Measurements from ENCODE around the gene CALCOCO1.
"Not testable (repeated sequence)": the region's sequence is repeated elsewhere in the genome, so short reads cannot be mapped to it uniquely, and the experiment has no call there.

Gene CALCOCO1

GRCh38 chr12:53696285-53696654, 31.0 kb downstream of the CALCOCO1 start:
- DNase-seq: peak; percentile 93

- no peak for DNase-seq
These were observed 31.8 kb downstream of the CALCOCO1 start for GRCh38 chr12:53695152-53696145.

- no peak for DNase-seq
These were observed 32.5 kb downstream of the CALCOCO1 start for GRCh38 chr12:53694756-53695151.

- DNase-seq: no peak
These were observed 39.1 kb downstream of the CALCOCO1 start for GRCh38 chr12:53688134-53688533.

- DNase-seq: no peak
These were observed 40.8 kb downstream of the CALCOCO1 start for GRCh38 chr12:53686436-53686835.

- DNase-seq: no peak
These were observed 42.5 kb downstream of the CALCOCO1 start for GRCh38 chr12:53684654-53685220.

GRCh38 chr12:53683983-53684382, 43.3 kb downstream of the CALCOCO1 start:
- no peak for DNase-seq

GRCh38 chr12:53683494-53683893, 43.8 kb downstream of the CALCOCO1 start:
- DNase-seq: no peak

- not testable (repeated sequence) for DNase-seq
These were observed 47.2 kb downstream of the CALCOCO1 start for GRCh38 chr12:53680061-53680460.

GRCh38 chr12:53677800-53678148, 49.5 kb downstream of the CALCOCO1 start:
- DNase-seq: no peak

GRCh38 chr12:53677016-53677799, 50.0 kb downstream of the CALCOCO1 start:
- DNase-seq: no peak

GRCh38 chr12:53676656-53677015, 50.6 kb downstream of the CALCOCO1 start:
- DNase-seq: no peak

GRCh38 chr12:53675701-53676607, 51.3 kb downstream of the CALCOCO1 start, which contains the start of gene ATP5MC2:
TSS of gene ATP5MC2 (minus strand) at chr12:53676083. CDS start at chr12:53672614, 3,469 bp downstream.
- peak; percentile 98 for DNase-seq

GRCh38 chr12:53674977-53675700, 52.1 kb downstream of the CALCOCO1 start:
- no peak for DNase-seq

- DNase-seq: no peak
These were observed 56.3 kb downstream of the CALCOCO1 start for GRCh38 chr12:53670971-53671370.

- no peak for DNase-seq
These were observed 56.9 kb downstream of the CALCOCO1 start for GRCh38 chr12:53670308-53670707.

- no peak for DNase-seq
These were observed 60.2 kb downstream of the CALCOCO1 start for GRCh38 chr12:53667080-53667479.

- DNase-seq: no peak
These were observed 62.3 kb downstream of the CALCOCO1 start for GRCh38 chr12:53664936-53665335.

- DNase-seq: no peak
These were observed 63.1 kb downstream of the CALCOCO1 start for GRCh38 chr12:53664191-53664590.

GRCh38 chr12:53660041-53660440, 67.2 kb downstream of the CALCOCO1 start:
- DNase-seq: no peak

- DNase-seq: peak; percentile 58
These were observed 67.7 kb downstream of the CALCOCO1 start for GRCh38 chr12:53659571-53659981.
